Jurkat, Clone E6-1 (cell line): Measurements from ENCODE around the gene ARHGEF28.

Experiments used
- DNase-seq: peaks from one replicate; pipeline ENCODE4 v3.0.0-alpha.2; 2011; ENCODE audit warnings: low read depth, low spot score
- H3K4me3 ChIP-seq: 2 replicates; pipeline ENCODE4 v1.5.1; 2011; ENCODE audit warnings: mild to moderate bottlenecking, low read length, control low read depth, moderate library complexity

The ARHGEF28 gene

DNA sequence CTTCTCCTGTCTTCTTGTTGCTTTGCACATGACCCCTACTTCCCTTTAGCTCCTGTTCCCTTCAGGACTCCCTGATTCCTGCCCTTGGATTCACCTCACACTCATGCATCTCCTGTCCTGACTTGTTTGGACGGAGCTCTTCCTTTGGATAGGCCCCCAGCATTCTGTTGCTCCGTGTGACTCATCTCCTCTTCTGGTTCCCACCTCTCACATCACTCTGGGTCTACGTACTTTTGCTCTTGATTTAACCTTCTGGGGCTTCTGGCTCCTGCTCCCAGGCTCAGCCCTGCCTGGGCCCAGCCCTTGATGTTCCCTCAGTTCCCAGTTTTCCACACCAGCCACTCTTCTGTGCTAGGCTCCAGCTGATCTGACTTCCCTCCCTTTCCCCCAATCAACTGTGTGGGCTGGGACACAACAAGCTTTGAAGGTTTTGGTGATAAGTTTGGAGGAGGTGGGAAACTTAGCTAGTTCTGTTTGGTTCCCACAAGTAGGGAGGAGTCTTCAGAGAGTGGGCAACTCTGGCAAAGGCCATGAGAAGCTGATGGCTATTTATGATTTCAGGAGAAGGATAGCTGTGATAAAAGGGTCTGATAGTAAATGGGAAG lies 331.5 kb downstream of the ARHGEF28 start:
- no peak overlapping the region for H3K4me3 ChIP-seq
- DNase-seq: no peak

DNA sequence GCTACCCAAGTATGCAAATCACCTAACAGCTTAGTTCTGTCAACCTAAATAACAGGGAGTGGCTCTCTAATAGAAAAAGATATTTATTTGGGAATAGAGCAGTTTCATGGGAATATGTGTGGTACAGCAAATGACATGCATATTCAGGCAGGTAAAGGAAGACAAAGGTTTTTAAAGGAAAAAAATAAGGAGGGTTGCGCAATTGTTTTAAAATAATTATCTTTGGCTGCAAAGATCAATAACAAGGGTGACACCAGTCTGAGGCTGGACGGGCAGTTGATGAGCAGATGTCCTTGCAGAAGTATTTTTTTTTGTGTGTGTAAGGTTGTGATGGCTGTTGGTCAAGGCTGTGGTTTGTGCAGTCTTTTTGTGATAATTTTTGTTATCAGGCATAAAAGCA lies 332.0 kb downstream of the ARHGEF28 start:
- no peak for DNase-seq
- no peak overlapping the region for H3K4me3 ChIP-seq

GRCh38 chr5:73960023-73960422 lies 334.0 kb downstream of the ARHGEF28 start:
- H3K4me3 ChIP-seq: no peak overlapping the region
- peak; percentile 96 for DNase-seq

- no peak overlapping the region for H3K4me3 ChIP-seq
- no peak for DNase-seq
Observed at GRCh38 chr5:73960426-73960825, 334.4 kb downstream of the ARHGEF28 start.

DNA sequence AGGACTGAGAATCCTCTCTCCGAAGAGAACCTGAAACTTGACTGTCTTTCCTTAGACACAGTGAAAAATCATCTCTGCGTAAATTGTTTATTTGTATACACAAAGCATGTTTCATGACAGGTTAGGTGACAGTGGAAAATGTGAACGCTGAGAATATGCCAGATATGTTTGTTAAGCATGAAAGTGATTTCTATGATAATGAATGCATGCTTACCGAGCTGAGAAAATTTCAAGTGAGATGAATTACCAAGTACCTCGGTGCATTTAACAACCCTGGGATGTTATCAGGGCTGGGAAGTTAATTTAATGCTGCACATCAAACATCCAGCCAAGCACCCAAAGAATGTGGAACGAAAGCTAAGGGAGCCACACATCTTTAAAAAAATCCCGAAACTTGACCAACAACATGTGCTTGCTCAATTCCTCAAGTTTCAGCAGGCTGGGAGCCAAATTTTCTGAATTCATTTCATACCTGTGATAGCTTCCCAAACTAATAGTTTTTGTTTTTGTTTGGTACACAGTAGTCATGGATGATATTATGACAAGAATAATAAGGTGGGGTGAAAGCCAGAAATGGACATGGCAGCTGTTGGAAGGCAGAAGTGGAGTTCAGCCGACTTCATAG lies 336.9 kb downstream of the ARHGEF28 start:
- DNase-seq: no peak
- no peak overlapping the region for H3K4me3 ChIP-seq

DNA sequence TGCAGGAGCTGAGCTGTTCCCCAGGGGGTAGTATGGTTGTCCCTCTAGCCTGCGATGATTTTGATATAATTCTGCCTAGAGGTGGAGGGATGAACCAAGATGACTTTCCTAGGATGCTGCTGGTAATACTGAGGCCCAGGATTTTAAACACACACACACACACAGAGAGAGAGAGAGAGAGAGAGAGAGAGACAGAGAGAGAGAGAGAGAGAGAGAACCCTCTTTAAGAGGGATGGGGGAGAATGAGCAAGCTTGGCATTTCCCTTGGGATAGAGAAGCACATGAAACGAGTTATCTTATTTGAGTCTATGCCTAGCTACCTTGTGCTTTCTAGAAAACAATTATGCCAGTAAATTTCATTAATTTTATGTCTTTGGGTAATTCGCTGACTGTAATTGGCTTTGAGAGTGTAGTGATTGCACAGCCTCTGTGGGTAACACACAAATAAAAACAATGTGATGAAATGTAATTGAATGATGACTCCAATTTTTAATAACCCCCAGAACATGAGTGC lies 338.4 kb downstream of the ARHGEF28 start:
- no peak overlapping the region for H3K4me3 ChIP-seq

DNA sequence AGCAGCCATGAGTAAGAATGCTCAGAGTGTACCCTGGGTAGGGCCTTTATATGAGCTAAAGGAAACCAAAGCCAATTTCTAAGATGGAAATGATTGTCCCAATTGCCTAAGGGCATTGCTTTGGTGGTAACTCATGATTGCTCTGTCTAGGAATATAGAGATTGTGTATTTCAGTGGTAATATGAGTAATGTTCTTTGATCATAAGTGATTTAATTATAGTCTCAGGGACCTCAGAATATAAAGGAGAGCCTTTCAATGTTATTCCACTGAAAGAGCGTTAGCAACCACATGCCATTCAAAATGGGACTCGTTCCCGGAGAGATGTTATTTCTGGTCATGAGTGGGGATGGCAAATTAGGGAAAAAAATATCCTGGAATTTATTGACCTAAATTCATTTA lies 340.5 kb downstream of the ARHGEF28 start:
- DNase-seq: no peak
- no peak overlapping the region for H3K4me3 ChIP-seq

More for the DNA sequence above, 338.4 kb downstream of the ARHGEF28 start:
- DNase-seq: no peak

DNA sequence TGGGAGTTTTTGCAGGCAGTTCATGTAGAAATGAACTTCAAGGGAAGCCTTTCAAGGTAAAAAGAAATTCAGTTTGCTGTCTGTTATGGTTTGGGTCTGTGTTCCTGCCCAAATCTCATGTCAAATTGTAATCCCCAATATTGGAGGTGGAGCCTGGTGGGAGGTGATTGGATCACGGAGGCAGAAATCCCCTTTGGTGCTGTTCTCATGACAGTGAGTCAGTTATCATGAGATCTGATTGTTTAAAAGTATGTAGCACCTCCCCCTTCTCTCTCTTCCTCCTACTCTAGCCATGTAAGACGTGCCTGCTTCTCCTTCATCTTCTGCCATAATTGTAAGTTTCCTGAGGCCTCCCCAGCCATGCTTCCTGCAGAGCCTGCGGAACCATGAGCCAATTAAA lies 341.4 kb downstream of the ARHGEF28 start:
- no peak overlapping the region for H3K4me3 ChIP-seq
- no peak for DNase-seq

- H3K4me3 ChIP-seq: no peak overlapping the region
- no peak for DNase-seq
Observed at GRCh38 chr5:73968246-73968645, 342.2 kb downstream of the ARHGEF28 start.

DNA sequence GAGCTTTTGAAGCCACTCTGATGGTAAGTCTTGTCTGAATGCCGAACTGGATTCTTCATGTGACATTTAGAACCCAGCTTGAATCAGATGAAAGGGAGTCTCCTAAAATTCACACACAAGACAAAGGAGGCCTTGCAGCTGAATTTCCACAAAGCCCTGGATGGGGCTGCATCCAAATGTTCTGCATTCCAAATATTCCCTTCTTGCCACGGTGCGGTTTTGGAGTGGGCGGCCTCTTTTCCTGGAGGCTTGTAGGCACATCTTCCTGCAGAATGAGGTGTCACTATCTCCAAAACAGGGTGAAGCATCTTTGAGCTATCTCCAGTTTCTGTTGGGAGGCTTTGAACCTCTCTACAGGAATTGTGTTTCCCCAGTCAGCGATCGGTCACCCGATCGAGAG lies 342.7 kb downstream of the ARHGEF28 start:
- no peak overlapping the region for H3K4me3 ChIP-seq
- no peak for DNase-seq

DNA sequence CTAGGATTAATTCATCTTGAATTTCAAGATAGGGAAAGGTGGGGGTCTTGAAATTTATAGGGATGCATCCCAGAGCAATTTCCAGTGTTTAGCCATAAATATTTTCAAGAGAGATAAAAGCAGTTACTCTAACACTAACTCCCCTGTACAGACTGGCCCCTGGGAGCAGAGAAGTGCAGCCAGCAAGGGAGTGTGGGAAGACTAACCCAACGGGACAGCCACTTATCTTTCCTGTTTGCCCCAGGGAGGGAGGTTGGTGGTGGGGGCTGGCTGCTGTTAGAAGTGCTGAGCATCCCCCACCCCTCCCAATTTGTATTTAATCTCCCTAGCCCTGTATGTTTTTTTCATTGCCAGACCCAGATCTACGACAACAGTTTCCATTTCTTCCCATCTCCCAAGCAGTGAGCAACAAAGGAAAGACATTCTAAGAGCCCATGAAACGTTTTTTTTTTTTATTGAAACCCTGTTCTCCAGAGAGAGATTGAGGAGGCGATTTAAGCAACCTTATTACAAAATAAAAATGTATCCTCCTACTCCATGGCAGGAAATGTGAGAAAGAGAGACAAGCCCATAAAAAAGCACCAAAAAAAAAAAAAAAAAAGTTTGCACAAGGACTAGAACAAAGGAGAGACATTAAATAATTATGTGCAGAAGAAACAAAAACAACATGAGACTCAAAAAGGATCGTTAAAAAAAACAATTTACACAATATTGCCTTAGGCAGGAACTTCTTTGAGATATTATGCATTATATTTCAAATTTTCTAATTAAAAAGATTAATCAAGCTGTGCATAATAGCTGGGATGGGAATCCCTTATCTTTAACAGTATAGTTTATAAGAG lies 343.4 kb downstream of the ARHGEF28 start:
- DNase-seq: no peak
- H3K4me3 ChIP-seq: no peak overlapping the region

DNA sequence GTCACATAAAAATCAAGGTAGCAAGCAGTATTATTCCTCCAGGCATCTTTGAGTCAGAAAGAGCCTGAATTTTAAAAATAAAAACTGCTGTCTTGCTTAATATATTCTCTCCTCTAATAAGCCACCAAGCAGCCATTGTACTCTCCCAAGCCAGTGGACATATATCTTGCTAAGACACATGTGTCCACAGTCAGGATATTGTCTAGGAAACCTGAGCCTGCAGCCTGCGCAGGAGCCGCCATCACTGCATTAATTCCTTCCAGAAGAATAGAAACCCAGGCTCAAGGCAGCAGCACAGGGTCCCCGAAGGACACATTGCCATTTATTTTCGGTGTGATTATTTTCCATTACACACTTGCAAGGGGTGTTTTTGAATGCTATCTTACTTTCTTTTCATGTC lies 345.3 kb downstream of the ARHGEF28 start:
- H3K4me3 ChIP-seq: no peak overlapping the region
- no peak for DNase-seq

- no peak for DNase-seq
Observed at GRCh38 chr5:73973135-73973534, 347.1 kb downstream of the ARHGEF28 start.

DNA sequence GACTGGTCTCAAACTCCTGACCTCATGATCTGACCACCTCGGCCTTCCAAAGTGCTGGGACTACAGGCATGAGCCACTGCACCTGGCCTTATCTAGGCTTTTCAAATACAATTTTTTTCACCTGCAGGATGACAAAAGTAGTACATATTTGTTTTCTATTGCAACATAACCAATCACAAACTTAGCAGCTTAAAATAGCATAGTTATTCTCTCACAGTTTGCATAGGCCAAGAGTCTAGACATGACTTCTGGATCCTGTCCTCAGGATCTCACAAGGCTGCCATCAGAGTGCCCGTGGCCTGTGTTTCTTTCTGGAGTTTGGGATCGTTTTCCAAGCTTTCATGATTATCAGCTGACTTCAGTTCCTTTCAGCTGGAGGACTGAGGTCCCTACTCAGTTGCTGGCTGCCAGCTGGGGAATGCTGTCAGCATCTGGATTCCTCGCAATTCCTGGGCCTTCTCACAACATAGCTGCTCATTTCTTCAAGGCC lies 348.9 kb downstream of the ARHGEF28 start:
- no peak for DNase-seq
- no peak overlapping the region for H3K4me3 ChIP-seq

More at GRCh38 chr5:73973135-73973534, 347.1 kb downstream of the ARHGEF28 start:
- H3K4me3 ChIP-seq: no peak overlapping the region

DNA sequence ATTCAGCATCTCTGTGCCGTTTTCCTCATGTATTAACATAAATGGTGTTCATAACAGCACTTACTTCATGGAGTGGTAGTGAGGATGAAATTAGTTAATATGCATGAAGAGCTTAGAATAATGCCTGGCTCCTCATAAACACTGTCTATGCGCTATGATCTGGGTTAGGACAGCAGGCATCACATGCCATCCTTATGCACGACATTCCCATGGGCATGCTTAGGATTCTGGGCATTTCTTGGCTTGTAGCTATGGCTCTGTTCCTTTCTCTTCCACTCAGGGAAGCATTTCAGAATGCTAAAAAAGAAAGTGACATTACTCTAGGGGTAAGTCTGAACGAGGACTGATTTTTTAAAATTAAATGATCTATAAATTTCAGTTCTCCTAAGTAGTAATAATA lies 349.8 kb downstream of the ARHGEF28 start:
- H3K4me3 ChIP-seq: no peak overlapping the region
- DNase-seq: no peak

DNA sequence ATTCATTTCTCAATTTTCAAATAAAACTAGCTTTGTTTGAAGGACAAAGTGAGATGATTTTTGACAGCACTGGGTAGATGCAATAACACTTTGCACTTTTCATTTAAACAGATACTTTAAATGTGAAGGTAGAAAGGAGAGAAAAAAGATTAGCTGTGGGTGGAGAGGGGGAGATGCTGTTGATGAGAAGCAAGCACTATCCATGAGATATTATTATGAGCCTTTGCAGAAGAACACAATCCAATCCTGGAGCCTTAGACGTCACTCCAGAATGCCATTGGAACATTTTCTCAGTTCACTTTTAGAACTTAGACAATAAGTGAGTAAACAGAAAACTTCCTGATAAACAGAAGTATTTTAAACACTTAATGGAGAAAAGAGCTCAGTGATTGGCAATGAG lies 351.1 kb downstream of the ARHGEF28 start:
- DNase-seq: no peak
- H3K4me3 ChIP-seq: no peak overlapping the region

GRCh38 chr5:73979321-73979720 lies 353.3 kb downstream of the ARHGEF28 start:
- DNase-seq: no peak
- no peak overlapping the region for H3K4me3 ChIP-seq

DNA sequence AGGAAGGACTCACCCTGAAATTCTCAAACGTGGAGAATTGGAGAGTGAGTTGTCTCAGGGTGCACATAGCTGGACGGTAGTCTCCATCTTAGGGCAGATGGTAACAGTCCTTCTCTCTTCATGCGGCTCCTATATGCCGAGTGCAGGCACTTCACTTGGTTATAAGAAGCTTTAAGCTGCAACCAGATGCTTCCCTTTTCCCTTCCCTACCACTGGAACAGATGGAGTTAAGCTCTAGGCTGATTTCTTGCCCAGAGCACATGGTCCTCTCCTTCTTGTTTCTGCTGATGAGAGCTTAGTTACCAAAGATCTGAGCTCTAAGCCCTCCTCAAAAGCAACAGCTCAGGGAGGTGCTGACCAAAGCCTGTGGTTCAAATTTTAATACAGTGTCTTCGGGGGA lies 355.7 kb downstream of the ARHGEF28 start:
- DNase-seq: no peak
- H3K4me3 ChIP-seq: no peak overlapping the region

- H3K4me3 ChIP-seq: no peak overlapping the region
- no peak for DNase-seq
Observed at GRCh38 chr5:73983644-73984043, 357.6 kb downstream of the ARHGEF28 start.

- no peak overlapping the region for H3K4me3 ChIP-seq
- peak; percentile 30 for DNase-seq
Observed at GRCh38 chr5:73985145-73985544, 359.1 kb downstream of the ARHGEF28 start.
